Measurements from ENCODE around the gene MYL7.
"Not testable (repeated sequence)": the region's sequence is repeated elsewhere in the genome, so short reads cannot be mapped to it uniquely, and the experiment has no call there.

MYL7 gene

GRCh38 chr7:44141221-44141850 lies at the start of gene MYL7:
MYL7 (minus strand) TSS chr7:44141332; CDS start chr7:44141305, 27 bp downstream.
- no peak for DNase-seq (ENCODE audit: low spot score)

- DNase-seq (ENCODE audit: low spot score): no peak
Observed at GRCh38 chr7:44189993-44190872, 49.1 kb upstream of the MYL7 start.

- no peak for DNase-seq (ENCODE audit: low spot score)
Observed at GRCh38 chr7:44189286-44189992, 48.3 kb upstream of the MYL7 start, which contains the start of gene GCK. GCK (minus strand) TSS chr7:44189439; CDS start chr7:44188953, 486 bp downstream.

- no peak for DNase-seq (ENCODE audit: low spot score)
Observed at GRCh38 chr7:44188480-44189225, 47.5 kb upstream of the MYL7 start.

GRCh38 chr7:44187636-44188416 lies 46.7 kb upstream of the MYL7 start:
- DNase-seq (ENCODE audit: low spot score): no peak

- DNase-seq (ENCODE audit: low spot score): no peak
Observed at GRCh38 chr7:44186736-44187135, 45.6 kb upstream of the MYL7 start.

GRCh38 chr7:44185729-44186128 lies 44.6 kb upstream of the MYL7 start:
- DNase-seq (ENCODE audit: low spot score): no peak

- no peak for DNase-seq (ENCODE audit: low spot score)
Observed at GRCh38 chr7:44184873-44185446, 43.8 kb upstream of the MYL7 start.

- DNase-seq (ENCODE audit: low spot score): no peak
Observed at GRCh38 chr7:44184206-44184872, 43.2 kb upstream of the MYL7 start.

GRCh38 chr7:44183386-44183785 lies 42.3 kb upstream of the MYL7 start:
- no peak for DNase-seq (ENCODE audit: low spot score)

GRCh38 chr7:44182827-44183226 lies 41.7 kb upstream of the MYL7 start:
- no peak for DNase-seq (ENCODE audit: low spot score)

GRCh38 chr7:44180631-44181030 lies 39.5 kb upstream of the MYL7 start:
- DNase-seq (ENCODE audit: low spot score): no peak

GRCh38 chr7:44177570-44178131 lies 36.5 kb upstream of the MYL7 start:
- DNase-seq (ENCODE audit: low spot score): no peak

- DNase-seq (ENCODE audit: low spot score): no peak
Observed at GRCh38 chr7:44176486-44176885, 35.4 kb upstream of the MYL7 start.

GRCh38 chr7:44175730-44176129 lies 34.6 kb upstream of the MYL7 start:
- no peak for DNase-seq (ENCODE audit: low spot score)

- not testable (repeated sequence) for DNase-seq (ENCODE audit: low spot score)
Observed at GRCh38 chr7:44174694-44174948, 33.5 kb upstream of the MYL7 start.

- DNase-seq (ENCODE audit: low spot score): no peak
Observed at GRCh38 chr7:44173911-44174693, 33.0 kb upstream of the MYL7 start.

GRCh38 chr7:44172803-44173424 lies 31.8 kb upstream of the MYL7 start:
- DNase-seq (ENCODE audit: low spot score): no peak

- DNase-seq (ENCODE audit: low spot score): no peak
Observed at GRCh38 chr7:44172352-44172751, 31.2 kb upstream of the MYL7 start.

Measured in CD4-positive, alpha-beta T cell treated with Interleukin-2 at 100 ng/mL for 4 hours (primary cell).